ENCODE data around the gene TMCO4. TPM values are rescaled to one million over a fixed set of nuclear protein-coding genes. Genes with fewer than 3 reads are reported as not detected.

The TMCO4 gene
- total RNA-seq, 1 experiment from 2014 or later: 19.1 TPM

- 0 out of 2 replicates have a peak, but pooled peaks cover 6% of the 10 kb centered on the region for H3K36me3 ChIP-seq
- no peaks in the 10 kb centered on the region for H3K27me3 ChIP-seq (replicated peaks)
- H3K4me1 ChIP-seq (replicated peaks): no peaks in the 10 kb centered on the region
- no peaks in the 10 kb centered on the region for H3K9me3 ChIP-seq (replicated peaks)
- DNase-seq (ENCODE audit: low read depth in 1 of 2, low spot score in 2 of 2): no peak
- no peak overlapping the region for H3K27ac ChIP-seq
- H3K4me3 ChIP-seq: no peak overlapping the region
Measured at GRCh38 chr1:19703280-19703679, 96.4 kb downstream of the TMCO4 start.

DNA sequence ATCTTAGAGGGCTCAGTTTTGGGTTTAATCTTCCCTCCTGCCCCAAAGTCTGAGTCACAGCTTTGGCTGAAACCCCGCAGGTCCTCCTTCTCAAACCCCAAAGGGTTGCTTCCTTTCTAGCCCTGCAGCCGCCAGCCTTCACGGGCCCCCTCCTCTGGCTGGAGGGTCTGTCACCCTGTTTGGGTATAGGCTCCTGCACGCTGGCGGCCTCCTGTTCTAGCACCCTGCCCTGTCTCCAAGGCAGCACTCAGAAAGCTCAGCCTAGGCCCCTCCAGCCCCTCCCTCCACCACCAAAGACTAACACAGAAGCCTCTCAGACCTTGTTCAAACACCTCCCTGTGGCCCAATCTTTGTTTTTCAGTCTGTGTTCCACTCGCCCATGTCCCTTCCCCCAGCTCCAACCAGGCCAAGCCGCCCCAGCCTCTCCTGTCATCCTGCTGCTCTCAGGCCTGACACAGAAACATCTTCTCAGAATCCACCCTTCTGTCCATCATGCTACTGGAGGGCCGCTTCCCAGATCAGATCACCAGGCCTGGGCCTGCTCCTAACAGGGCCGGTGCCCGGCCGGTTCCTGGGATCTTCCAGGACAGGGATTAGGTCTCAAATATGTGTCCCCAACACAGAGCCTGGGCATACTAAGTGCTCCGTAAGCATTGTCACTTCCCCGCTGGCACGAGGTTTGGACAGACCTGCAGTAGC is 99.5 kb downstream of the TMCO4 start:
- H3K27me3 ChIP-seq (replicated peaks): no peaks in the 10 kb centered on the region
- no peaks in the 10 kb centered on the region for H3K4me1 ChIP-seq (replicated peaks)
- no peak for DNase-seq (ENCODE audit: low read depth in 1 of 2, low spot score in 2 of 2)
- H3K27ac ChIP-seq: no peak overlapping the region
- H3K9me3 ChIP-seq (replicated peaks): no peaks in the 10 kb centered on the region
- H3K36me3 ChIP-seq: 0 out of 2 replicates have a peak, but pooled peaks cover 6% of the 10 kb centered on the region
- no peak overlapping the region for H3K4me3 ChIP-seq

GRCh38 chr1:19698181-19698580 is 101.5 kb downstream of the TMCO4 start:
- H3K27me3 ChIP-seq (replicated peaks): no peaks in the 10 kb centered on the region
- no peak overlapping the region for H3K4me3 ChIP-seq
- H3K9me3 ChIP-seq (replicated peaks): no peaks in the 10 kb centered on the region
- no peak for DNase-seq (ENCODE audit: low read depth in 1 of 2, low spot score in 2 of 2)
- H3K4me1 ChIP-seq (replicated peaks): no peaks in the 10 kb centered on the region
- H3K36me3 ChIP-seq: no peaks in the 10 kb centered on the region
- H3K27ac ChIP-seq: no peak overlapping the region

GRCh38 chr1:19696820-19697219 is 102.9 kb downstream of the TMCO4 start:
- no peak overlapping the region for H3K4me3 ChIP-seq
- no peaks in the 10 kb centered on the region for H3K36me3 ChIP-seq
- H3K27ac ChIP-seq: no peak overlapping the region
- H3K27me3 ChIP-seq (replicated peaks): no peaks in the 10 kb centered on the region
- no peaks in the 10 kb centered on the region for H3K9me3 ChIP-seq (replicated peaks)
- DNase-seq (ENCODE audit: low read depth in 1 of 2, low spot score in 2 of 2): no peak
- no peaks in the 10 kb centered on the region for H3K4me1 ChIP-seq (replicated peaks)

DNA sequence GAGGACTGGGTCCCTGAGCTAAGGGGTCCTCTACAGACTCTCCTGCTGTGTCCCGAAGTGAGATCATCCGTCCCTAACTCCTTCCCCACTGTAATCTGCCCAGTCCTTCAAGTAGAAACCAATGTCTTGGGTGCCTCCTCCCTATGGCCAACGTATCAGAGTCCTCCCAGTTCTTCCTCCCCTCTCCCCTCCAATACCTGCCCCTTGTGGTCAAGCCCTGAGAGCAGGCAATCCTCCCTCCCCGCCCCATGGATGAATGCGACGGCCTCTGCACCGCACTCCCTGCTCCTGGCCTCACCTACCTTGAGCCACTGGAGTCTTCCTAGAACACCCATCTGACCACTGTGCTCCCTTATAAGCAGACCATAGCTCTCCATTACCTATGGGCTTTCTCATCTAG is 103.9 kb downstream of the TMCO4 start:
- Histone ChIP-seq H3K27me3 (replicated peaks) (no peaks in the 10 kb centered on the region), H3K9me3 (replicated peaks) (no peaks in the 10 kb centered on the region), H3K36me3 (no peaks in the 10 kb centered on the region), H3K4me1 (replicated peaks) (no peaks in the 10 kb centered on the region), H3K4me3 (no peak overlapping the region), H3K27ac (no peak overlapping the region)
- no peak for DNase-seq (ENCODE audit: low read depth in 1 of 2, low spot score in 2 of 2)

DNA sequence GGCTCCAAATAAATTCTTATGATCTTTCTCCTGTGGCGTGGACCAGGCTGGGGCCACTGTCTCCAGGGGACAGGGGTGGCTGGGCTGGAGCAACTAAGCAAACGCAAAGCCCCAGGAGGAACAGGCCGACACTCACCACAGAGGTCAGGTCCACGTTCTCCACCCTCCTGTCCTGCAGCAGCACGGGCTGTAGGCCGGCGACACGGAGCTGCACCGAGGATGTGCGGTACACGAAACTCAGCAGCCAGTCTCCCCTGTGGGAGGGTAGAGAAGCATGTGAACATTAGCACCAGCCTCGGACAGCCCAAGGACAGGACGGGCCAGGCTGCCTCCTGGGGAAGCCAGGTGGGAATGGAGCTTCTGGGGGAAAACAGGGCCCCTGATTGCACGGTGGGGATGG is 105.4 kb downstream of the TMCO4 start:
- Histone ChIP-seq H3K36me3 (no peaks in the 10 kb centered on the region), H3K27me3 (replicated peaks) (no peaks in the 10 kb centered on the region), H3K9me3 (replicated peaks) (no peaks in the 10 kb centered on the region), H3K27ac (no peak overlapping the region), H3K4me1 (replicated peaks) (no peaks in the 10 kb centered on the region), H3K4me3 (no peak overlapping the region)
- no peak for DNase-seq (ENCODE audit: low read depth in 1 of 2, low spot score in 2 of 2)

GRCh38 chr1:19690342-19690741 is 109.4 kb downstream of the TMCO4 start:
- H3K9me3 ChIP-seq (replicated peaks): no peaks in the 10 kb centered on the region
- H3K4me1 ChIP-seq (replicated peaks): no peaks in the 10 kb centered on the region
- no peak for DNase-seq (ENCODE audit: low read depth in 1 of 2, low spot score in 2 of 2)
- H3K27me3 ChIP-seq (replicated peaks): no peaks in the 10 kb centered on the region
- H3K27ac ChIP-seq: no peak overlapping the region
- H3K4me3 ChIP-seq: no peak overlapping the region
- no peaks in the 10 kb centered on the region for H3K36me3 ChIP-seq

- no peaks in the 10 kb centered on the region for H3K27me3 ChIP-seq (replicated peaks)
Measured at GRCh38 chr1:19689856-19690255, 109.9 kb downstream of the TMCO4 start.

GRCh38 chr1:19689085-19689757 is 110.5 kb downstream of the TMCO4 start:
- DNase-seq (ENCODE audit: low read depth in 1 of 2, low spot score in 2 of 2): no peak
- H3K36me3 ChIP-seq: no peaks in the 10 kb centered on the region
- H3K27ac ChIP-seq: no peak overlapping the region
- no peaks in the 10 kb centered on the region for H3K9me3 ChIP-seq (replicated peaks)
- no peaks in the 10 kb centered on the region for H3K27me3 ChIP-seq (replicated peaks)
- H3K4me1 ChIP-seq (replicated peaks): no peaks in the 10 kb centered on the region
- no peak overlapping the region for H3K4me3 ChIP-seq

More at GRCh38 chr1:19689856-19690255, 109.9 kb downstream of the TMCO4 start:
- H3K9me3 ChIP-seq (replicated peaks): no peaks in the 10 kb centered on the region
- H3K4me3 ChIP-seq: no peak overlapping the region
- H3K36me3 ChIP-seq: no peaks in the 10 kb centered on the region
- H3K27ac ChIP-seq: no peak overlapping the region
- no peaks in the 10 kb centered on the region for H3K4me1 ChIP-seq (replicated peaks)
- no peak for DNase-seq (ENCODE audit: low read depth in 1 of 2, low spot score in 2 of 2)

GRCh38 chr1:19688041-19688842 is 111.5 kb downstream of the TMCO4 start:
- H3K9me3 ChIP-seq (replicated peaks): no peaks in the 10 kb centered on the region
- H3K27ac ChIP-seq: no peak overlapping the region
- H3K27me3 ChIP-seq (replicated peaks): no peaks in the 10 kb centered on the region
- no peak overlapping the region for H3K4me3 ChIP-seq
- no peaks in the 10 kb centered on the region for H3K4me1 ChIP-seq (replicated peaks)
- DNase-seq (ENCODE audit: low read depth in 1 of 2, low spot score in 2 of 2): no peak
- H3K36me3 ChIP-seq: no peaks in the 10 kb centered on the region

DNA sequence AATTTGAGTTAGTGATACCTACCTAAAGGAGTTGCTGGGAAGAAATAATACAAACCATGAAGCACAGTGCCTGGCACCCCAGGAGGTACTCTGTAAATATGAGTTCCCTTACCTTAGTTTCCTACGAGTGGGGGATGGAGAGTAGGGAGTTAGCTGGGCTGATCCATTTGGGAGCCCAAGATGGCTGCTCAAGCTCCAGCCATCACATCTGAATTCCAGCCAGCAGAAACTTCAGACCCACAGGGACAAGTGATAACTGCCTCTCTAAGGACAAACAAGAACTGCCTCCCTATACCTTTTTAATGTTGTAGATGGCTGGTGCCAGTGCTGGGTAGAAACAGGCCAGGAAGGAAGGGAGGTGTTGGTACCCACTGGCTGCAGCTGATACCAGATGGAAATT is 112.3 kb downstream of the TMCO4 start:
- DNase-seq (ENCODE audit: low read depth in 1 of 2, low spot score in 2 of 2): no peak
- no peak overlapping the region for H3K27ac ChIP-seq
- H3K36me3 ChIP-seq: no peaks in the 10 kb centered on the region
- H3K9me3 ChIP-seq (replicated peaks): no peaks in the 10 kb centered on the region
- H3K27me3 ChIP-seq (replicated peaks): no peaks in the 10 kb centered on the region
- H3K4me3 ChIP-seq: no peak overlapping the region
- peaks cover 2% of the 10 kb centered on the region for H3K4me1 ChIP-seq (replicated peaks)

GRCh38 chr1:19685994-19686393 is 113.7 kb downstream of the TMCO4 start:
- no peaks in the 10 kb centered on the region for H3K9me3 ChIP-seq (replicated peaks)
- no peaks in the 10 kb centered on the region for H3K27me3 ChIP-seq (replicated peaks)
- no peak overlapping the region for H3K4me3 ChIP-seq
- no peak overlapping the region for H3K27ac ChIP-seq
- H3K4me1 ChIP-seq (replicated peaks): peaks cover 8% of the 10 kb centered on the region
- H3K36me3 ChIP-seq: no peaks in the 10 kb centered on the region
- no peak for DNase-seq (ENCODE audit: low read depth in 1 of 2, low spot score in 2 of 2)

GRCh38 chr1:19684677-19685076 is 115.0 kb downstream of the TMCO4 start:
- DNase-seq (ENCODE audit: low read depth in 1 of 2, low spot score in 2 of 2): no peak
- Histone ChIP-seq H3K4me3 (no peak overlapping the region), H3K27ac (no peak overlapping the region), H3K36me3 (no peaks in the 10 kb centered on the region), H3K4me1 (replicated peaks) (peaks cover 8% of the 10 kb centered on the region), H3K27me3 (replicated peaks) (no peaks in the 10 kb centered on the region), H3K9me3 (replicated peaks) (no peaks in the 10 kb centered on the region)

DNA sequence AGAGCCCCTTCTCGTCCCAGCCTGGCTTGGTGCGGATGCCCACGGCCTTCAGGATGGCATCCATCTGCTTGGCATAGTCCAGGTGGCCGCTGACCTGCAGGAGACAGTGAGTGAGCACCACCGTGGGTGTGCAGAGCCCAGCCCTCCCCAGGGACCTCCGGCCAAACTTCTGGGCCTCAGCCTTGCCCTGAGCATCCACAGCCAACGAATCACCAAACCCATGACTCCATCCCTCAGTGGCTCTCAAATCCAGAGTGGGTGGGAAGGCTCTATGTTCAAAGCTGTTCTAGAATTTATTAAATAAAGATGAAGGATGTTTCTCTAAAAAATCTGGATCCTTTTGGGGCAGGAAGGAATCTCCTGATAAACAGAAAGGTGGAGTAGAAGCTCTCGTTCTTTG is 116.4 kb downstream of the TMCO4 start:
- DNase-seq (ENCODE audit: low read depth in 1 of 2, low spot score in 2 of 2): no peak
- H3K4me3 ChIP-seq: no peak overlapping the region
- H3K4me1 ChIP-seq (replicated peaks): peaks cover 8% of the 10 kb centered on the region
- no peaks in the 10 kb centered on the region for H3K9me3 ChIP-seq (replicated peaks)
- H3K27me3 ChIP-seq (replicated peaks): no peaks in the 10 kb centered on the region
- H3K36me3 ChIP-seq: no peaks in the 10 kb centered on the region
- no peak overlapping the region for H3K27ac ChIP-seq
